Chondrocyte (in vitro differentiated cells): ENCODE results near the gene ATG10. TPM values are rescaled to one million over a fixed set of nuclear protein-coding genes. Genes with fewer than 3 reads are reported as not detected.
A peak's percentile ranks its signal among the peaks of the same experiment; 100 is the strongest.
"Not testable (repeated sequence)": the region's sequence is repeated elsewhere in the genome, so short reads cannot be mapped to it uniquely, and the experiment has no call there.

Experiments
- DNase-seq: peaks from one replicate; pipeline ENCODE4 v3.0.0; 2021; ENCODE audit warnings: mixed read lengths, low spot score
- H3K27ac Mint-ChIP-seq: one replicate; pipeline ENCODE4 v1.8.0; 2021; ENCODE audit warnings: mild to moderate bottlenecking, moderate library complexity, mixed read lengths; ENCODE audit not compliant: unreplicated experiment
- H3K27me3 Mint-ChIP-seq: 2 replicates; pipeline ENCODE4 v1.8.0; 2021; ENCODE audit warnings: low read depth, mixed read lengths
- H3K36me3 Mint-ChIP-seq: 2 replicates; pipeline ENCODE4 v1.8.0; 2021; ENCODE audit warnings: low read depth, mixed read lengths
- H3K4me1 Mint-ChIP-seq: 2 replicates; pipeline ENCODE4 v1.8.0; 2021; ENCODE audit warnings: low read depth, mild to moderate bottlenecking, mixed read lengths
- H3K4me3 Mint-ChIP-seq: one replicate; pipeline ENCODE4 v1.8.0; 2021; ENCODE audit warnings: mild to moderate bottlenecking, moderate library complexity, mixed read lengths; ENCODE audit not compliant: unreplicated experiment
- H3K9me3 Mint-ChIP-seq: 2 replicates; pipeline ENCODE4 v1.8.0; 2021; ENCODE audit warnings: low read depth, mixed read lengths
- CTCF ChIP-seq: fragments of 200-600 bp; sonication (generic); IDR thresholded peaks from 2 replicates; pipeline ENCODE4 v1.5.0; 2021; ENCODE audit warnings: antibody characterized with exemption, mild to moderate bottlenecking, moderate library complexity
- total RNA-seq: library from RNA; stranded (reverse); gene quantifications from 3 replicates; pipeline ENCODE4 v1.2.1, GENCODE V29; 2021

ATG10 gene
- total RNA-seq, 1 donor from 2014 or later: 6.4 TPM

GRCh38 chr5:82106756-82107155, 134.9 kb downstream of the ATG10 start:
- H3K9me3 Mint-ChIP-seq: no peaks in the 10 kb centered on the region
- no peak overlapping the region for H3K4me3 Mint-ChIP-seq
- peaks cover 16% of the 10 kb centered on the region for H3K4me1 Mint-ChIP-seq
- H3K36me3 Mint-ChIP-seq: no peaks in the 10 kb centered on the region
- H3K27me3 Mint-ChIP-seq: no peaks in the 10 kb centered on the region
- no peak for TF ChIP-seq CTCF
- H3K27ac Mint-ChIP-seq: no peak overlapping the region
- no peak for DNase-seq

GRCh38 chr5:82107267-82107666, 135.4 kb downstream of the ATG10 start:
- no peaks in the 10 kb centered on the region for H3K9me3 Mint-ChIP-seq
- no peak for DNase-seq
- H3K27ac Mint-ChIP-seq: no peak overlapping the region
- H3K27me3 Mint-ChIP-seq: no peaks in the 10 kb centered on the region
- H3K36me3 Mint-ChIP-seq: no peaks in the 10 kb centered on the region
- peak; percentile 75 for TF ChIP-seq CTCF
- peaks cover 16% of the 10 kb centered on the region for H3K4me1 Mint-ChIP-seq
- no peak overlapping the region for H3K4me3 Mint-ChIP-seq

- Mint-ChIP-seq H3K27ac (no peak overlapping the region), H3K9me3 (no peaks in the 10 kb centered on the region), H3K4me1 (peaks cover 16% of the 10 kb centered on the region), H3K4me3 (no peak overlapping the region), H3K36me3 (no peaks in the 10 kb centered on the region), H3K27me3 (no peaks in the 10 kb centered on the region)
- TF ChIP-seq CTCF: no peak
- no peak for DNase-seq
Observed at GRCh38 chr5:82109013-82109412, 137.2 kb downstream of the ATG10 start.

GRCh38 chr5:82109915-82110314, 138.1 kb downstream of the ATG10 start:
- H3K4me3 Mint-ChIP-seq, H3K27ac Mint-ChIP-seq, H3K27me3 Mint-ChIP-seq, H3K36me3 Mint-ChIP-seq, DNase-seq, H3K9me3 Mint-ChIP-seq: not testable (repeated sequence)
- H3K4me1 Mint-ChIP-seq: peaks cover 16% of the 10 kb centered on the region

- no peaks in the 10 kb centered on the region for H3K36me3 Mint-ChIP-seq
- H3K27me3 Mint-ChIP-seq: no peaks in the 10 kb centered on the region
- no peak for DNase-seq
- no peak overlapping the region for H3K4me3 Mint-ChIP-seq
- no peaks in the 10 kb centered on the region for H3K9me3 Mint-ChIP-seq
- peaks cover 10% of the 10 kb centered on the region for H3K4me1 Mint-ChIP-seq
- TF ChIP-seq CTCF: no peak
- no peak overlapping the region for H3K27ac Mint-ChIP-seq
Observed at GRCh38 chr5:82111191-82111590, 139.4 kb downstream of the ATG10 start.

GRCh38 chr5:82115858-82116257, 144.0 kb downstream of the ATG10 start:
- no peaks in the 10 kb centered on the region for H3K36me3 Mint-ChIP-seq
- H3K9me3 Mint-ChIP-seq: no peaks in the 10 kb centered on the region
- DNase-seq: no peak
- H3K4me1 Mint-ChIP-seq: no peaks in the 10 kb centered on the region
- no peak overlapping the region for H3K4me3 Mint-ChIP-seq
- TF ChIP-seq CTCF: no peak
- H3K27me3 Mint-ChIP-seq: no peaks in the 10 kb centered on the region
- H3K27ac Mint-ChIP-seq: no peak overlapping the region
